K562 (cell line): Measurements from ENCODE around the gene ALB.

Experiments
- ATF7 ChIP-seq: fragments of 450-650 bp; IDR thresholded peaks from 2 replicates; pipeline ENCODE4 v1.7.1; 2014; ENCODE audit warnings: mild to moderate bottlenecking, moderate library complexity
- CTBP1 ChIP-seq: fragments of 450-650 bp; IDR thresholded peaks from 2 replicates; pipeline ENCODE4 v1.6.1; 2016; ENCODE audit warnings: borderline replicate concordance
- HNRNPLL ChIP-seq: fragments of 200-400 bp; formaldehyde crosslinking; IDR thresholded peaks from 2 replicates; pipeline ENCODE4 v1.6.1; 2017; ENCODE audit warnings: low read length, low read depth, mild to moderate bottlenecking; ENCODE audit not compliant: poor library complexity, severe bottlenecking
- MAFK ChIP-seq: IDR thresholded peaks from 2 replicates; pipeline ENCODE4 v1.6.1; 2011; ENCODE audit warnings: low read length, improper control_type of control experiment
- MED1 ChIP-seq: sonication (generic); formaldehyde crosslinking; IDR thresholded peaks from 2 replicates; pipeline ENCODE4 v1.8.1; 2023; ENCODE audit warnings: missing genetic modification reagents, borderline replicate concordance
- POLR2A ChIP-seq: fragments of 450-650 bp; conservative IDR thresholded peaks from 2 replicates; pipeline ENCODE4 v1.6.1; 2016
- POLR3A ChIP-seq: IDR thresholded peaks from 2 replicates; pipeline ENCODE4 v1.6.1; 2011; ENCODE audit warnings: borderline replicate concordance, mild to moderate bottlenecking, moderate library complexity; ENCODE audit not compliant: insufficient read length, insufficient read depth; ENCODE audit errors: extremely low read depth

GRCh38 chr4:73406548-73406875, 2.4 kb downstream of the ALB start:
- TF ChIP-seq POLR3A (no peak), ATF7 (no peak), POLR2A (no peak), MAFK (no peak), MED1 (CRISPR knock-in tag) (no peak), CTBP1 (no peak), HNRNPLL (no peak)
